Measurements from ENCODE around the gene PTPRN2. TPM values are rescaled to one million over a fixed set of nuclear protein-coding genes. Genes with fewer than 3 reads are reported as not detected.

Gene PTPRN2
- total and polyA plus RNA-seq, 3 experiments from 2014 or later: 0.33 to 1.2 (median 0.42) TPM

DNA sequence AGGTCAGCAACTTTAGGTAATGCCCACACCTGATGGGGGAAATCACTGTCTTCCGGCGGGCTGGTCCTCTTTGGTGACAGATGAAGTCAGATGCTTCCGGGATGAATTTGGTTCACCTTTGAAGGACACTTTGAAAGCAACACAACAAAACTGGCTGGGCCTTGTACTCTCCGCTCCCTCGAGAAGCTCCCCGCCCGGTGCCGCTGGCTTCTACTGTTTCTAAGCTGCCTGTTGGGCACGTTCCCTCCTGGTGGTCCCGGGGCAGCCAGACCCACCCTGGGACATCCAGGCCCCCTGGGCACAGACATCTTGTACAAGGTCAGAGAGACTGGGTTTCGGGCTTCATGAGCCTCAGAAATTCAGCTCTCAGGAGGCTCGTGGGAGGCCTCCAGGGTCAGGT, 798.5 kb downstream of the PTPRN2 start:
- Mint-ChIP-seq H3K27me3 (no peaks in the 10 kb centered on the region), H3K27ac (no peak overlapping the region), H3K4me3 (no peak overlapping the region), H3K4me1 (no peaks in the 10 kb centered on the region), H3K36me3 (no peaks in the 10 kb centered on the region), H3K9me3 (no peaks in the 10 kb centered on the region)
- H3K4me1 ChIP-seq (ENCODE audit: insufficient read depth, low read length): no peaks in the 10 kb centered on the region
- POLR2A ChIA-PET: no interaction called here
- no peaks in the 10 kb centered on the region for H3K9me3 ChIP-seq (ENCODE audit: low read length)
- no peaks in the 10 kb centered on the region for H3K36me3 ChIP-seq (ENCODE audit: insufficient read depth, low read length)
- no peak for DNase-seq
- H3K27me3 ChIP-seq (ENCODE audit: insufficient read depth, low read length, poor library complexity, severe bottlenecking): no peaks in the 10 kb centered on the region
- no peak overlapping the region for H3K4me3 ChIP-seq (ENCODE audit: low read length)
- CTCF ChIA-PET: no interaction called here
- no peak overlapping the region for H3K27ac ChIP-seq (ENCODE audit: low read depth, low read length)

DNA sequence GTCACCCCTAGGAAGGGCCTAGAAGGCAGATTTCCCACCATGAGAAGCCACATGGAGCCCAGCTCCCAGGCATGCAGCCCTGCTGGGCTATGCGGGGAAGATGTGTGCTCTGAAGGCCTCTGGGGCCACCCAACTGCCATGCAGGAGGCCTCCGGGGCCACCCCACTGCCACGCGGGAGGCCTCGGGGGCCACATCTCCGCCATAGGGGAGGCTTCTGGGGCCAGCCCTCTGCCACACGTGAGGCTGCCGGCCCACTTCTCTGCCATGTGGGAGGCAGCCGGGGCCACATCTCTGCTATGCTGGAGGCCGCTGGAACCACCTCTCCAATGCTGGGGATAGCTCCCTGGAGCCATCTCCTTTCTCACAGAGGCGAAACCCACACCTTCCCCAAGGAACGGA, 799.0 kb downstream of the PTPRN2 start:
- no peaks in the 10 kb centered on the region for H3K36me3 ChIP-seq (ENCODE audit: insufficient read depth, low read length)
- no peaks in the 10 kb centered on the region for H3K27me3 Mint-ChIP-seq
- H3K4me3 ChIP-seq (ENCODE audit: low read length): no peak overlapping the region
- DNase-seq: no peak
- no peaks in the 10 kb centered on the region for H3K4me1 Mint-ChIP-seq
- no peaks in the 10 kb centered on the region for H3K27me3 ChIP-seq (ENCODE audit: insufficient read depth, low read length, poor library complexity, severe bottlenecking)
- ChIA-PET CTCF (no interaction called here), POLR2A (no interaction called here)
- no peak overlapping the region for H3K4me3 Mint-ChIP-seq
- no peaks in the 10 kb centered on the region for H3K36me3 Mint-ChIP-seq
- peak overlapping the region in 1 of 8 donors; percentile 40 for H3K27ac Mint-ChIP-seq
- H3K9me3 Mint-ChIP-seq: no peaks in the 10 kb centered on the region
- H3K4me1 ChIP-seq (ENCODE audit: insufficient read depth, low read length): no peaks in the 10 kb centered on the region
- no peaks in the 10 kb centered on the region for H3K9me3 ChIP-seq (ENCODE audit: low read length)
- H3K27ac ChIP-seq (ENCODE audit: low read depth, low read length): no peak overlapping the region

DNA sequence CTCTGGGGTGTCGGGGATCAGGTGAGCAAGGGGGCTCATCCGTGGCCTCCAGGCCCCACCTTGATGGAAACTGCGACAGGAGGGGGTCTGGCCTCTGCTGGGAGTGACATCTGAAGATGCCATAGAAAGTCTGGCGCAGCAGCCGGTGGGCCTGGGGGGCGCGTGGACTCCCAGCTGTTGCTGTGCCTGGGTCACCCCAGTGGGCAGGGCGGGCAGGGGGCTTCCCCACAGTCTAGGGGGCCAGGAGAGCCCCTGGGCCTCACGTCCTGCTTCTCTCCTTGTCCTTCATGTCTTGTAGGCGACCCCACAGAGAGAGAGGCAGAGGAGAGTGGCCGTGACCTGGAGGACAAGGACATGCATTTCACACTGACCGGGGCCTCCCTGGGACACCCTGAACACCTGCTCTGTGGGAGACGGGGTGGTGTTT, 800.3 kb downstream of the PTPRN2 start:
- H3K4me1 ChIP-seq (ENCODE audit: insufficient read depth, low read length): no peaks in the 10 kb centered on the region
- no peak for DNase-seq
- Mint-ChIP-seq H3K27me3 (peaks cover 0 to under 1% of the 10 kb centered on the region in 2 donors), H3K36me3 (no peaks in the 10 kb centered on the region), H3K4me3 (no peak overlapping the region), H3K9me3 (no peaks in the 10 kb centered on the region), H3K27ac (no peak overlapping the region), H3K4me1 (no peaks in the 10 kb centered on the region)
- ChIA-PET POLR2A (no interaction called here), CTCF (no interaction called here)
- H3K27ac ChIP-seq (ENCODE audit: low read depth, low read length): no peak overlapping the region
- H3K4me3 ChIP-seq (ENCODE audit: low read length): no peak overlapping the region
- H3K9me3 ChIP-seq (ENCODE audit: low read length): no peaks in the 10 kb centered on the region
- H3K27me3 ChIP-seq (ENCODE audit: insufficient read depth, low read length, poor library complexity, severe bottlenecking): no peaks in the 10 kb centered on the region
- no peaks in the 10 kb centered on the region for H3K36me3 ChIP-seq (ENCODE audit: insufficient read depth, low read length)

DNA sequence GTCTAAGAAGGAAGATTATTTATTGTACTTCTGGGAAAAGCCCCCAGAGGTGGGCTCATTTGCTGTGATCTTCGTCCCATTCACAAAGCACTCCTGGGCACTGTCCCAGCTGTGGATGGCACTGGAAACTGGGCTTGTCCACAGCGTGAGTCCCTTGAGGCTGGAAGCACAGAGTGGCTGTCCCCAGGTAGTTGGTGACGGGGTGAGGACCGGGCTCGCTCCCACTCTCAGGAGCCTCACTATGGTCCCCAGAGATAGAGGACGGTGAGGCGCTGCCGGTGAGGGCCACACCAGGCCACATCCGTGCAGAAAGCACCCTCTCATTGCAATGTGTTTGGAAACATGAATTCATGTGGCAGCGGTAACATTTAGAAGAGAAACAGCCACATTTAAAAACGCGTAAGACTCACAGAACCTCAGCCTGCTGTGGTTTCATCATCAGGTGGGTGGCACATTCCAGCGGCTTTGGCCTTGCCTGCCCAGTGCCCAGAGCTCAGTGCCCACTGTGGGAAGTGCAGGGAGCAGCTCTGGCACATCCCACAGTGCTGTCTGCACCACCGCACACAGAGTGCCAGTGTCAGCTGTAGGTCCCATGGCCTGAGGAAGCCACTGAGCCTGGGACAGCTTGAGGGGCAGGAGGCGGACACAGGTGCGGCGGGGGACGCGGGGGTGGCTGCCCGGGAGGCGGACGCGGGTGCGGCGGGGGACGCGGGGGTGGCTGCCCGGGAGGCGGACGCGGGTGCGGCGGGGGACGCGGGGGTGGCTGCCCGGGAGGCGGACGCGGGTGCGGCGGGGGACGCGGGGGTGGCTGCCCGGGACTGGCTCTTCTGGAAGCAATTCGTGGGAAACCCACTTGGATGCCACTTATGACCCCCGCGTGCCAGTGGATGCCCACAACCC, 801.0 kb downstream of the PTPRN2 start:
- no peak overlapping the region for H3K4me3 ChIP-seq (ENCODE audit: low read length)
- Mint-ChIP-seq H3K9me3 (no peaks in the 10 kb centered on the region), H3K4me3 (no peak overlapping the region), H3K27ac (no peak overlapping the region), H3K36me3 (no peaks in the 10 kb centered on the region), H3K27me3 (peaks cover 2 to 7% of the 10 kb centered on the region in 2 donors), H3K4me1 (no peaks in the 10 kb centered on the region)
- H3K36me3 ChIP-seq (ENCODE audit: insufficient read depth, low read length): no peaks in the 10 kb centered on the region
- CTCF ChIA-PET: no interaction called here
- H3K4me1 ChIP-seq (ENCODE audit: insufficient read depth, low read length): no peaks in the 10 kb centered on the region
- H3K27me3 ChIP-seq (ENCODE audit: insufficient read depth, low read length, poor library complexity, severe bottlenecking): no peaks in the 10 kb centered on the region
- DNase-seq: no peak
- no peak overlapping the region for H3K27ac ChIP-seq (ENCODE audit: low read depth, low read length)
- no peaks in the 10 kb centered on the region for H3K9me3 ChIP-seq (ENCODE audit: low read length)
- POLR2A ChIA-PET: no interaction called here

- DNase-seq: no peak
- H3K4me3 Mint-ChIP-seq: no peak overlapping the region
- H3K9me3 Mint-ChIP-seq: peaks cover 0 to 2% (median 0%) of the 10 kb centered on the region in 5 donors
- H3K4me1 Mint-ChIP-seq: no peaks in the 10 kb centered on the region
- no peak overlapping the region for H3K27ac ChIP-seq (ENCODE audit: low read depth, low read length)
- no peaks in the 10 kb centered on the region for H3K27me3 ChIP-seq (ENCODE audit: insufficient read depth, low read length, poor library complexity, severe bottlenecking)
- peaks cover 6 to 7% of the 10 kb centered on the region in 2 donors for H3K27me3 Mint-ChIP-seq
- no peaks in the 10 kb centered on the region for H3K36me3 ChIP-seq (ENCODE audit: insufficient read depth, low read length)
- H3K9me3 ChIP-seq (ENCODE audit: low read length): no peaks in the 10 kb centered on the region
- no peaks in the 10 kb centered on the region for H3K36me3 Mint-ChIP-seq
- CTCF ChIA-PET: no interaction called here
- POLR2A ChIA-PET: no interaction called here
- H3K4me3 ChIP-seq (ENCODE audit: low read length): no peak overlapping the region
- no peak overlapping the region for H3K27ac Mint-ChIP-seq
- H3K4me1 ChIP-seq (ENCODE audit: insufficient read depth, low read length): no peaks in the 10 kb centered on the region
Observed at GRCh38 chr7:157785486-157786186, 802.0 kb downstream of the PTPRN2 start.

GRCh38 chr7:157784979-157785441, 802.6 kb downstream of the PTPRN2 start:
- Mint-ChIP-seq H3K4me1 (no peaks in the 10 kb centered on the region), H3K27ac (no peak overlapping the region), H3K9me3 (peaks cover 0 to 2% (median 0%) of the 10 kb centered on the region in 5 donors), H3K4me3 (no peak overlapping the region), H3K36me3 (no peaks in the 10 kb centered on the region), H3K27me3 (peaks cover 6 to 7% of the 10 kb centered on the region in 2 donors)
- no peak for DNase-seq
- ChIA-PET POLR2A (no interaction called here), CTCF (no interaction called here)
- Histone ChIP-seq H3K9me3 (ENCODE audit: low read length) (no peaks in the 10 kb centered on the region), H3K27ac (ENCODE audit: low read depth, low read length) (no peak overlapping the region), H3K4me1 (ENCODE audit: insufficient read depth, low read length) (no peaks in the 10 kb centered on the region), H3K36me3 (ENCODE audit: insufficient read depth, low read length) (no peaks in the 10 kb centered on the region), H3K4me3 (ENCODE audit: low read length) (no peak overlapping the region), H3K27me3 (ENCODE audit: insufficient read depth, low read length, poor library complexity, severe bottlenecking) (no peaks in the 10 kb centered on the region)

GRCh38 chr7:157784041-157784835, 803.4 kb downstream of the PTPRN2 start:
- H3K9me3 Mint-ChIP-seq: peaks cover 0 to 2% (median 0%) of the 10 kb centered on the region in 5 donors
- CTCF ChIA-PET: no interaction called here
- no peaks in the 10 kb centered on the region for H3K4me1 Mint-ChIP-seq
- POLR2A ChIA-PET: no interaction called here
- H3K27ac Mint-ChIP-seq: no peak overlapping the region
- Histone ChIP-seq H3K36me3 (ENCODE audit: insufficient read depth, low read length) (no peaks in the 10 kb centered on the region), H3K9me3 (ENCODE audit: low read length) (no peaks in the 10 kb centered on the region), H3K27me3 (ENCODE audit: insufficient read depth, low read length, poor library complexity, severe bottlenecking) (no peaks in the 10 kb centered on the region), H3K27ac (ENCODE audit: low read depth, low read length) (no peak overlapping the region), H3K4me3 (ENCODE audit: low read length) (no peak overlapping the region), H3K4me1 (ENCODE audit: insufficient read depth, low read length) (no peaks in the 10 kb centered on the region)
- no peaks in the 10 kb centered on the region for H3K36me3 Mint-ChIP-seq
- H3K27me3 Mint-ChIP-seq: peaks cover 6 to 7% of the 10 kb centered on the region in 2 donors
- no peak for DNase-seq
- no peak overlapping the region for H3K4me3 Mint-ChIP-seq

DNA sequence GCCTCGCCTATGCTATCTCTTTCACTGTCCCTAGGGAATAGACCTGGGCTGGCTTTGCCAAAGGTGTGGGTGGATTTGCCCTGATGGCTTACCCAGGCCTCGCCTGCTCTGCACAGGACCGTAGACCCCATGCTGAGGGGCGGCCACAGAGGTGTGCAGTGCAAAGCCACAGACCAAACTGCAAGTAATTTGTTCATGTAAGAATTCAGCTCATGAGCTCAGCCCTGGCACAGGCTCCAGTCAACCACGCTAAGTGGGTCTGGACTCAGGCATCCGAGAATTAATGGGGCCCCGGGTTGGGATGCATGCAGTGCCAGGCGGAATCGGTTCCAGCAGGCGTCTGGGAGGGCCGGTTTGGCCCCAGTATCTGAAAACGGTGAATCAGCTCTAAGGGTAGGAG, 805.6 kb downstream of the PTPRN2 start:
- H3K27ac ChIP-seq (ENCODE audit: low read depth, low read length): no peak overlapping the region
- Mint-ChIP-seq H3K4me3 (no peak overlapping the region), H3K9me3 (peaks cover 0 to 2% (median 0%) of the 10 kb centered on the region in 5 donors), H3K27ac (no peak overlapping the region), H3K27me3 (peaks cover 8 to 25% of the 10 kb centered on the region in 2 donors), H3K36me3 (peaks cover 0 to under 1% (median 0%) of the 10 kb centered on the region in 3 donors), H3K4me1 (no peaks in the 10 kb centered on the region)
- no peak for DNase-seq
- H3K27me3 ChIP-seq (ENCODE audit: insufficient read depth, low read length, poor library complexity, severe bottlenecking): no peaks in the 10 kb centered on the region
- H3K4me1 ChIP-seq (ENCODE audit: insufficient read depth, low read length): no peaks in the 10 kb centered on the region
- CTCF ChIA-PET: no interaction called here
- no peak overlapping the region for H3K4me3 ChIP-seq (ENCODE audit: low read length)
- H3K9me3 ChIP-seq (ENCODE audit: low read length): no peaks in the 10 kb centered on the region
- POLR2A ChIA-PET: no interaction called here
- no peaks in the 10 kb centered on the region for H3K36me3 ChIP-seq (ENCODE audit: insufficient read depth, low read length)

Measured in CD8-positive, alpha-beta memory T cell (primary cell).